Activated naive CD4-positive, alpha-beta T cell treated with anti-CD3 and anti-CD28 coated beads for 36 hours (primary cell): ENCODE measurements around the gene GPR107. TPM values are rescaled to one million over a fixed set of nuclear protein-coding genes. Genes with fewer than 3 reads are reported as not detected.

Experiments
- CTCF ChIA-PET: fragments of 350-600 bp; sonication (Branson Sonifier 250); formaldehyde crosslinking; loops from one replicate; lab custom pipeline; 2021; ENCODE audit warnings: antibody characterized with exemption; lab: Charles Lee
- DNase-seq: peaks from one replicate; pipeline ENCODE4 v3.0.0-alpha.2; 2020
- H3K27ac Mint-ChIP-seq: one replicate; pipeline ENCODE4 v1.8.0; 2021; ENCODE audit warnings: mild to moderate bottlenecking, mixed read lengths
- H3K27me3 Mint-ChIP-seq: one replicate; pipeline ENCODE4 v1.8.0; 2021; ENCODE audit warnings: low read depth, mixed read lengths
- H3K36me3 Mint-ChIP-seq: one replicate; pipeline ENCODE4 v1.8.0; 2021; ENCODE audit warnings: low read depth, mixed read lengths
- H3K4me1 Mint-ChIP-seq: one replicate; pipeline ENCODE4 v1.8.0; 2021; ENCODE audit warnings: low read depth, mixed read lengths
- H3K4me3 Mint-ChIP-seq: one replicate; pipeline ENCODE4 v1.8.0; 2021; ENCODE audit warnings: mild to moderate bottlenecking, moderate library complexity, mixed read lengths
- H3K9me3 Mint-ChIP-seq: one replicate; pipeline ENCODE4 v1.8.0; 2021; ENCODE audit warnings: mixed read lengths
- intact Hi-C: fragments of 100-400 bp; cut with micrococcal nuclease; formaldehyde crosslinking; loops from one replicate; pipeline ENCODE4 v1.15.1; 2023
- total RNA-seq, 2 experiments: library from RNA; stranded (reverse); gene quantifications; one replicate each; pipeline ENCODE4 v1.2.3, GENCODE V29; 2021

The GPR107 gene
- total RNA-seq, 2 experiments from 2014 or later, result 19.0 to 20.0 TPM

DNA sequence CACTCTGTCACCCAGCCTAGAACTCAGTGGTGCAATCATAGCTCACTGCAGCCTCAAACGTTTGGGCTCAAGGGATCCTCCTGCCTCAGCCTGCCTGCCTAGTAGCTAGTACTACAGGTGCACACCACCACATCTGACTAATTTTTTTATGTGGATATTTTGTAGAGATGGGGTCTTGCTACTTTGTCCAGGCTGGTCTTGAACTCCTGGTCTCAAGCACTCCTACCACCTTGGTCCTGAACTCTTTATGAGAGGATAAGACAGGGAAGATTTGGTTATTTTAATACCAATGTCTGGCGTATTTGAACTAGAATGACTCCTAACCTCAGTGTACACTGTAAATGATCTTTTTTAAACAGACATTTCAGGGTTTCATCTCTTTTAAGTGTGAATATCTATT, 9.0 kb downstream of the GPR107 start:
- no peak for DNase-seq
- Mint-ChIP-seq H3K9me3 (no peaks in the 10 kb centered on the region), H3K4me1 (peaks cover 18% of the 10 kb centered on the region), H3K27ac (no peak overlapping the region), H3K4me3 (no peak overlapping the region), H3K27me3 (no peaks in the 10 kb centered on the region), H3K36me3 (peaks cover 14% of the 10 kb centered on the region)
- intact Hi-C loops, result no loop called here
- CTCF ChIA-PET, result no interaction called here

- intact Hi-C loops, result no loop called here
- H3K27ac Mint-ChIP-seq, result no peak overlapping the region
- no peak for DNase-seq
- no peak overlapping the region for H3K4me3 Mint-ChIP-seq
- peaks cover 6% of the 10 kb centered on the region for H3K36me3 Mint-ChIP-seq
- no peaks in the 10 kb centered on the region for H3K9me3 Mint-ChIP-seq
- no peaks in the 10 kb centered on the region for H3K27me3 Mint-ChIP-seq
- CTCF ChIA-PET, result no interaction called here
- peaks cover 24% of the 10 kb centered on the region for H3K4me1 Mint-ChIP-seq
Observed at GRCh38 chr9:130064621-130065020, 10.9 kb downstream of the GPR107 start.

GRCh38 chr9:130069048-130069447, 15.3 kb downstream of the GPR107 start:
- no peaks in the 10 kb centered on the region for H3K27me3 Mint-ChIP-seq
- H3K36me3 Mint-ChIP-seq, result peaks cover 5% of the 10 kb centered on the region
- H3K4me3 Mint-ChIP-seq, result no peak overlapping the region
- peak overlapping the region; percentile 8 for H3K27ac Mint-ChIP-seq
- H3K4me1 Mint-ChIP-seq, result peaks cover 23% of the 10 kb centered on the region
- intact Hi-C loops, result no loop called here
- no peak for DNase-seq
- CTCF ChIA-PET, result interaction anchor here (0.6 to 1.5 kb wide), 3 partner anchors 25 to 342 kb away, joined by 3 to 4 read pairs (median 4); no protein-coding TSS in a partner anchor
- H3K9me3 Mint-ChIP-seq, result no peaks in the 10 kb centered on the region

DNA sequence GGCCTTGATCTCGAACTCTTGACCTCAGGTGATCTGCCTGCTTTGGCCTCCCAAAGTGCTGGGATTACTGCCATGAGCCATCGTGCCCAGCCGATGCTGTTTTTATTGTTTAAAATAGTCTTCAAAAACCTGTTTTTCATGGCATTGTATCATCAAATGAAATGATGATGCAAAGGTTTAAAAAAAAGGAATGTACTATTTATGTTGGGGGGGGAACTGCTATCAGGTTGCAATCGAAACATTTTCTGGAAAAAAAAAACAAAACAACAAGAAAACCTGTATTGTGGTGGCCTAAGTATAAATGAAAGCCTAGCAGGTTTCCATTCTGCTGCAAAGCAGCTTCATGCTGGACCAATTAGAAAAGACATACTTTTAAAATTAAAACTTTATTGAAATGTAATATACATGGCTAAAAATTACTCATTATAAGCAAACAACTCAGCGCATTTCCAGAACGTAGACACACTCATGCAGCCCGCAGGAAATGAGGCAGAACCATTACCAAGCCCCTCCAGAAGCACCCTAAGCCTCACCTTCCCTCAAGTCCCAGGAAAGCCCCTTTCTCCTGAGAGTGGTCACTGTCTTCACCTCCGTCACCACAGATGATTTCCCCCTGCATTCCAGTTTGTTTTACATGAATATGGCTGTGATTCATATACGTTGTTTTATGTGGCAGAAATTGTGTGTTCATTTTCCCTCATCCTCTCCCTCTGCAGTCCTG, 19.0 kb downstream of the GPR107 start:
- DNase-seq, result no peak
- intact Hi-C loops, result no loop called here
- CTCF ChIA-PET, result interaction anchor here (0.6 kb wide), 1 partner anchor 179 kb away, joined by 4 read pairs; no protein-coding TSS in a partner anchor
- Mint-ChIP-seq H3K4me1 (peaks cover 27% of the 10 kb centered on the region), H3K4me3 (no peak overlapping the region), H3K9me3 (no peaks in the 10 kb centered on the region), H3K27ac (no peak overlapping the region), H3K27me3 (no peaks in the 10 kb centered on the region), H3K36me3 (peaks cover 13% of the 10 kb centered on the region)

GRCh38 chr9:130073373-130073772, 19.7 kb downstream of the GPR107 start:
- Mint-ChIP-seq H3K27ac (no peak overlapping the region), H3K9me3 (no peaks in the 10 kb centered on the region), H3K4me1 (peaks cover 27% of the 10 kb centered on the region), H3K4me3 (no peak overlapping the region), H3K27me3 (no peaks in the 10 kb centered on the region), H3K36me3 (peaks cover 15% of the 10 kb centered on the region)
- no peak for DNase-seq
- CTCF ChIA-PET, result no interaction called here
- intact Hi-C loops, result no loop called here

DNA sequence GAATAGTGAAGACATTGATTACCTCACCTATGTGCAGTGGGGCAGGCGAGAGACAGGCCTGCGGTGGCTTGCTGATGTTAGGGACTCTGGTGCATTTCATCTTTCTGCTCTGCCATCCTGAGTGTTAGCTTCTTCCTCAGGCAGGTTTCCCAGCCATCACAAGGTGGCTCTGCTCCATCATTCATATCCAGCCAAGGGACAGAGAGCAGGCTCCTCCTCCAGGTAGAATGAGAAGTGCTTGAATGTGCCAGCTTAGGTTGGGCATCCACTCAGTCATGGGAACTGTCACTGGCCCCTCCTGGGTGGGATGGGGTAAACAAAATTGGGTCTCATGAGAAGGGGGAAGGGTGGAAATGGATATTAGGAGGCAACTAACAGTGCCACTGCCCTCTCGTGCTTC, 24.8 kb downstream of the GPR107 start:
- Mint-ChIP-seq H3K27ac (no peak overlapping the region), H3K27me3 (no peaks in the 10 kb centered on the region), H3K36me3 (peaks cover 29% of the 10 kb centered on the region), H3K4me3 (no peak overlapping the region), H3K4me1 (peaks cover 9% of the 10 kb centered on the region), H3K9me3 (no peaks in the 10 kb centered on the region)
- intact Hi-C loops, result no loop called here
- DNase-seq, result no peak
- CTCF ChIA-PET, result no interaction called here

DNA sequence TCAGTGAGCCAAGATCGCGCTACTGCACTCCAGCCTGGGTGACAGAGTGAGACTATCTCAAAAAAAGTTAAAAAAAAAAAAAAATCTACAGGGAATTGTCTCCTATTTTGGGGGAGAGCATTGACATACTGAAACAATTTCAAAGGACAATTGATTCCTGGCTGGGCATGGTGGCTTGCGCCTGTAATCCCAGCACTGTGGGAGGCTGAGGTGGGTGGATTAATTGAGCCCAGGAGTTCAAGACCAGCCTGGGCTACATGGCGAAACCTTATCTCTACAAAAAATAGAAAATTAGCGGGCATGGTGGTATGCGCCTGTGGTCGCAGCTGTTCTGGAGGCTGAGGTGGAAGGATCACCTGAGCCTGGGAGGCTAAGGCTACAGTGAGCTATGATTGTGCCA, 30.6 kb downstream of the GPR107 start:
- Mint-ChIP-seq H3K36me3 (peaks cover 10% of the 10 kb centered on the region), H3K27ac (no peak overlapping the region), H3K9me3 (no peaks in the 10 kb centered on the region), H3K4me3 (no peak overlapping the region), H3K27me3 (no peaks in the 10 kb centered on the region), H3K4me1 (no peaks in the 10 kb centered on the region)
- intact Hi-C loops, result no loop called here
- DNase-seq, result no peak
- CTCF ChIA-PET, result interaction anchor here (0.7 kb wide), 1 partner anchor 142 kb away, joined by 3 read pairs; no protein-coding TSS in a partner anchor

GRCh38 chr9:130088051-130088450, 34.3 kb downstream of the GPR107 start:
- H3K27ac Mint-ChIP-seq, result no peak overlapping the region

GRCh38 chr9:130089141-130089540, 35.4 kb downstream of the GPR107 start:
- H3K9me3 Mint-ChIP-seq, result no peaks in the 10 kb centered on the region

More at GRCh38 chr9:130088051-130088450, 34.3 kb downstream of the GPR107 start:
- Mint-ChIP-seq H3K4me1 (no peaks in the 10 kb centered on the region), H3K9me3 (no peaks in the 10 kb centered on the region), H3K36me3 (peaks cover 6% of the 10 kb centered on the region), H3K4me3 (no peak overlapping the region), H3K27me3 (no peaks in the 10 kb centered on the region)
- intact Hi-C loops, result no loop called here
- no peak for DNase-seq
- CTCF ChIA-PET, result no interaction called here

DNA sequence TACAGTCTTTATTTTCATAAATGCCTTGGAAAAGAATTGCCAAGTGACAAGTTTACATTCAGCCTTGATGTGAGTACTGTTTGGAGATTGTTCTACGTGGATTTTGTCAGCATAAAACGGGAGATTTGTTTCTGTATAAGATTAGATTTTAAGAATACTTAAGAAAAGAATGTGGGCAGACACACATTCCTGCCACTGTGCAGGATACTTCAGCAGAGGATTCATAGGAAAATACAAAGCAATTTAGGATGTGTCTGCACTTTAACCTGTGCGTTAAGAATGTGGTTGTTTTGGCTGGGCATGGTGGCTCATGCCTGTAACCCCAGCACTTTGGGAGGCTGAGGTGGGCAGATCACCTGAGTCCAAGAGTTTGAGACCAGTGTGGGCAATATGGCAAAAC, 37.2 kb downstream of the GPR107 start:
- no peak for DNase-seq
- Mint-ChIP-seq H3K27ac (no peak overlapping the region), H3K4me1 (peaks cover 2% of the 10 kb centered on the region), H3K9me3 (no peaks in the 10 kb centered on the region), H3K36me3 (peaks cover 12% of the 10 kb centered on the region), H3K4me3 (no peak overlapping the region), H3K27me3 (no peaks in the 10 kb centered on the region)
- intact Hi-C loops, result loop anchor here (10.0 kb wide), 1 partner anchor 356 kb away; no protein-coding TSS in a partner anchor
- CTCF ChIA-PET, result interaction anchor here (0.6 to 1.3 kb wide), 2 partner anchors 34 to 206 kb away, joined by 3 read pairs; no protein-coding TSS in a partner anchor

More at GRCh38 chr9:130089141-130089540, 35.4 kb downstream of the GPR107 start:
- DNase-seq, result no peak
- Mint-ChIP-seq H3K27ac (no peak overlapping the region), H3K4me3 (no peak overlapping the region), H3K4me1 (no peaks in the 10 kb centered on the region), H3K27me3 (no peaks in the 10 kb centered on the region), H3K36me3 (peaks cover 7% of the 10 kb centered on the region)
- CTCF ChIA-PET, result interaction anchor here (0.6 kb wide), 1 partner anchor 446 kb away, joined by 5 read pairs; no protein-coding TSS in a partner anchor
- intact Hi-C loops, result no loop called here

GRCh38 chr9:130092910-130093309, 39.2 kb downstream of the GPR107 start:
- no peak overlapping the region for H3K4me3 Mint-ChIP-seq
- CTCF ChIA-PET, result interaction anchor here (0.5 to 1.1 kb wide), 3 partner anchors 16 to 144 kb away, joined by 3 to 4 read pairs (median 3); no protein-coding TSS in a partner anchor
- DNase-seq, result no peak
- intact Hi-C loops, result loop anchor here (10.0 kb wide), 1 partner anchor 358 kb away; no protein-coding TSS in a partner anchor
- H3K36me3 Mint-ChIP-seq, result peaks cover 17% of the 10 kb centered on the region
- H3K9me3 Mint-ChIP-seq, result no peaks in the 10 kb centered on the region
- peaks cover 5% of the 10 kb centered on the region for H3K4me1 Mint-ChIP-seq
- H3K27me3 Mint-ChIP-seq, result no peaks in the 10 kb centered on the region
- no peak overlapping the region for H3K27ac Mint-ChIP-seq

DNA sequence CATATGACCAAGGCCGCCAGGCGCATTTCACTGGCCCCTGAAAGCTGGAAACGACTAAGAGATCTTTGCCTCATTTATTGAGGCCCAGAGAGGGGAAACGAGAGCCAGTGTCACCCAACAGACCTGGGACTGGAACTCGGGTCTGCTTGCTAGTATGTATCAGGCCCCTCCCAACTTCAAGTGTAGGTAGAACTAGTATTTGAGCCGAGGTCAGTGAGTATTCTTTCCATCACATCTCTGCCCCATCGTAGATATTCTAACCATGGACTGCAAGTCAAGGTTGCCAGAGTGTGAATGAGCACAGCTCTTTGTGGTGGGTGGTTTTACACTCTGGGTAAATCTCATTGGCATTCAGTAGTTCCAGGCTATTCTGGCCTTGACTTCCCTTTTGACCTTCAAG, 42.2 kb downstream of the GPR107 start:
- no peak overlapping the region for H3K4me3 Mint-ChIP-seq
- peaks cover 24% of the 10 kb centered on the region for H3K36me3 Mint-ChIP-seq
- peaks cover 10% of the 10 kb centered on the region for H3K4me1 Mint-ChIP-seq
- DNase-seq, result no peak
- H3K27ac Mint-ChIP-seq, result peak overlapping the region; percentile 25
- H3K9me3 Mint-ChIP-seq, result no peaks in the 10 kb centered on the region
- no peaks in the 10 kb centered on the region for H3K27me3 Mint-ChIP-seq
- intact Hi-C loops, result loop anchor here (5.0 to 10.0 kb wide), 2 partner anchors 39 to 361 kb away; no protein-coding TSS in a partner anchor
- CTCF ChIA-PET, result no interaction called here
